ENCODE data around the gene ABCG1. TPM values are rescaled to one million over a fixed set of nuclear protein-coding genes. Genes with fewer than 3 reads are reported as not detected.
A peak's percentile ranks its signal among the peaks of the same experiment; 100 is the strongest.

The ABCG1 gene
- total and polyA plus RNA-seq, 2 donors (not counting 1 experiment from before 2014, with no cell fraction given): under 0.01 to 0.12 TPM

DNA sequence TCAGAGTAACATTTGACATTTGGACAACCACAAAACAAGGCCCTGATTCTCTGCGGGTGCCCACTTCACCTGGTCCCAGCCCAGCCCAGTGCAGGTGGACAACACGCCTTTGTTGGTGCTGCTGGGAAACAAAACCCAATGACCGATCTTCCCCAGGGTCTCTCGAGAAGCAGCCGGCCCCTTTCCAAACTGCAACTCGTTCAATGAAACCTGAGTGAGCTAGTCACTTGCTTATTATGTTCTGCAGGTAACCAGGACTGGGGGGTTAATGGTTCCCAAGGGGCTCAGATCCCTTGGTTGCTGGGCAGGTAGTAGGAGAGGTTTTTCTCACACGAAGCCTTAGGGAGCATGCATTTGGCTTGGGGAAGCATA, 42.9 kb downstream of the ABCG1 start:
- no peak overlapping the region for H3K4me2 ChIP-seq (ENCODE audit: extremely low read depth, insufficient read depth, low read length)
- no peak overlapping the region for H3K27ac ChIP-seq (ENCODE audit: insufficient read depth, low read length)
- no peak for DNase-seq (ENCODE audit: low read depth in 2 of 2)
- no peak overlapping the region for H3K9ac ChIP-seq (ENCODE audit: insufficient read depth, low read length)
- H3K9me3 ChIP-seq (ENCODE audit: control insufficient read depth, insufficient read depth, low read depth, low read length): no peaks in the 10 kb centered on the region
- no peak overlapping the region for H2AFZ ChIP-seq (ENCODE audit: low read length)
- H3K79me2 ChIP-seq (ENCODE audit: control insufficient read depth, insufficient read depth, low read length): no peaks in the 10 kb centered on the region
- no peaks in the 10 kb centered on the region for H3K36me3 ChIP-seq (ENCODE audit: control insufficient read depth, insufficient read depth, low read length)
- no peak for TF ChIP-seq EZH2 (IDR thresholded peaks at IDR 0.05; ENCODE audit: low read length, missing control alignments)
- TF ChIP-seq, protein P1, sequence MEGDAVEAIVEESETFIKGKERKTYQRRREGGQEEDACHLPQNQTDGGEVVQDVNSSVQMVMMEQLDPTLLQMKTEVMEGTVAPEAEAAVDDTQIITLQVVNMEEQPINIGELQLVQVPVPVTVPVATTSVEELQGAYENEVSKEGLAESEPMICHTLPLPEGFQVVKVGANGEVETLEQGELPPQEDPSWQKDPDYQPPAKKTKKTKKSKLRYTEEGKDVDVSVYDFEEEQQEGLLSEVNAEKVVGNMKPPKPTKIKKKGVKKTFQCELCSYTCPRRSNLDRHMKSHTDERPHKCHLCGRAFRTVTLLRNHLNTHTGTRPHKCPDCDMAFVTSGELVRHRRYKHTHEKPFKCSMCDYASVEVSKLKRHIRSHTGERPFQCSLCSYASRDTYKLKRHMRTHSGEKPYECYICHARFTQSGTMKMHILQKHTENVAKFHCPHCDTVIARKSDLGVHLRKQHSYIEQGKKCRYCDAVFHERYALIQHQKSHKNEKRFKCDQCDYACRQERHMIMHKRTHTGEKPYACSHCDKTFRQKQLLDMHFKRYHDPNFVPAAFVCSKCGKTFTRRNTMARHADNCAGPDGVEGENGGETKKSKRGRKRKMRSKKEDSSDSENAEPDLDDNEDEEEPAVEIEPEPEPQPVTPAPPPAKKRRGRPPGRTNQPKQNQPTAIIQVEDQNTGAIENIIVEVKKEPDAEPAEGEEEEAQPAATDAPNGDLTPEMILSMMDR (conservative IDR thresholded peaks at IDR 0.05 in 1 of 2, IDR thresholded peaks at IDR 0.05 in 1 of 2; ENCODE audit: low read depth in 1 of 2, low read length in 2 of 2): no peak
- H3K27me3 ChIP-seq (ENCODE audit: control insufficient read depth, insufficient read depth, low read length): peaks cover 3% of the 10 kb centered on the region
- no peak overlapping the region for H3K4me3 ChIP-seq (replicated peaks in 1 of 4; ENCODE audit: control extremely low read depth in 1 of 4, insufficient read depth in 1 of 4, low read depth in 3 of 4, low read length in 4 of 4)
- no peaks in the 10 kb centered on the region for H4K20me1 ChIP-seq (ENCODE audit: control insufficient read depth, extremely low read depth, insufficient read depth, low read length)
- H3K4me1 ChIP-seq (ENCODE audit: control insufficient read depth, extremely low read depth, insufficient read depth, low read length): no peaks in the 10 kb centered on the region

DNA sequence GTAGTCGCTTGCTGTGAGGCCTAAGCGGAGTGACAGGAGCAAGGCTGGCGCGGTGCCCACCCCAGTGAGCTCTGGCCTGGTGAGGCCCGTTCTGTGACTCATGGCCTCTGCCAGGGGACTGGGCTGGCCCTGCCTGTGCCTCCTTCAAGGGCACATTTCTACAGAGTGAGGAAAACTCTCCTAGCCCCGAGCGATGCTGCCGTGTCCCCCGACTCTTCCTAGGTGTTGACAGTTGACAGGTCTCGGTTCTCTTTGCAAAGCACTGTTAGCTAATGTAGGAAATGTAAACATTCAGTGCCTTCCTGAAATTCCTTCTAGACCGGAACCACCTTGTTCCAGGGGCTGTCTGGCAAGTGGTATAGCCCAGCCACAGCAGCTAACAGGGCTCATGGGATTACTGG, 43.9 kb downstream of the ABCG1 start:
- H3K79me2 ChIP-seq (ENCODE audit: control insufficient read depth, insufficient read depth, low read length): no peaks in the 10 kb centered on the region
- H3K4me3 ChIP-seq (replicated peaks in 1 of 4; ENCODE audit: control extremely low read depth in 1 of 4, insufficient read depth in 1 of 4, low read depth in 3 of 4, low read length in 4 of 4): no peak overlapping the region
- H3K36me3 ChIP-seq (ENCODE audit: control insufficient read depth, insufficient read depth, low read length): no peaks in the 10 kb centered on the region
- TF ChIP-seq, protein P1 (conservative IDR thresholded peaks at IDR 0.05 in 1 of 2, IDR thresholded peaks at IDR 0.05 in 1 of 2; ENCODE audit: low read depth in 1 of 2, low read length in 2 of 2): no peak
- no peak for TF ChIP-seq EZH2 (IDR thresholded peaks at IDR 0.05; ENCODE audit: low read length, missing control alignments)
- H3K27ac ChIP-seq (ENCODE audit: insufficient read depth, low read length): no peak overlapping the region
- peak in 1 of 2 donors; percentile 41 for DNase-seq (ENCODE audit: low read depth in 2 of 2)
- no peaks in the 10 kb centered on the region for H3K9me3 ChIP-seq (ENCODE audit: control insufficient read depth, insufficient read depth, low read depth, low read length)
- H4K20me1 ChIP-seq (ENCODE audit: control insufficient read depth, extremely low read depth, insufficient read depth, low read length): no peaks in the 10 kb centered on the region
- no peak overlapping the region for H2AFZ ChIP-seq (ENCODE audit: low read length)
- H3K4me2 ChIP-seq (ENCODE audit: extremely low read depth, insufficient read depth, low read length): no peak overlapping the region
- H3K27me3 ChIP-seq (ENCODE audit: control insufficient read depth, insufficient read depth, low read length): peaks cover 3% of the 10 kb centered on the region
- H3K9ac ChIP-seq (ENCODE audit: insufficient read depth, low read length): no peak overlapping the region
- no peaks in the 10 kb centered on the region for H3K4me1 ChIP-seq (ENCODE audit: control insufficient read depth, extremely low read depth, insufficient read depth, low read length)

DNA sequence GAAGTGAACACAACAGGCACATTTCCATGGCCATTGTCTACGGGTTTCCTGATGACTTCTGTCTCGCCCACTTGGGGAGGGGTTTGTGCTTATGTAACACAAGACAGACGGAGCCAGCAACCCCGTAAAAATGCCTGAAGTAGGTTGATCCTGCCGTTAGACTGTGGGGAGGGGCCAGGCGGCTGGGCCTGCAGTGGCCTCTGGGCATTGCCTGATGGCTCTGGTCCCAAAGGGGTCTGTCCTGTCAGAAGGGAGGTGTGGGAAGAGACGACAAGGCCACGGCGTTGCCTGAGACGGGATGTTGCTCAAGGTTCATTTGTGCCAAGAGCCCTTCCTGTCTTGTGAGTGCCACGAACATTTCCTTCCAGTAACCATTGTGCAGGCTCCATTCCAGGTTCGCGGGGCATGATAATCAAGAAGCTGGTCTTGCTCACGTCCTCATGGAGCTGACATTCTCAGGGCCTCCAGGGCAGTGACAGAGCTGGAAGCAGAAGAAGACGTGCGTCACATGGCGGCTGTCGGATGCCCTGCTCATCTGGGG, 44.7 kb downstream of the ABCG1 start:
- peaks cover 3% of the 10 kb centered on the region for H3K27me3 ChIP-seq (ENCODE audit: control insufficient read depth, insufficient read depth, low read length)
- H3K9me3 ChIP-seq (ENCODE audit: control insufficient read depth, insufficient read depth, low read depth, low read length): no peaks in the 10 kb centered on the region
- H3K36me3 ChIP-seq (ENCODE audit: control insufficient read depth, insufficient read depth, low read length): no peaks in the 10 kb centered on the region
- H3K9ac ChIP-seq (ENCODE audit: insufficient read depth, low read length): no peak overlapping the region
- H3K27ac ChIP-seq (ENCODE audit: insufficient read depth, low read length): no peak overlapping the region
- H3K4me1 ChIP-seq (ENCODE audit: control insufficient read depth, extremely low read depth, insufficient read depth, low read length): no peaks in the 10 kb centered on the region
- no peak overlapping the region for H2AFZ ChIP-seq (ENCODE audit: low read length)
- H3K4me3 ChIP-seq (replicated peaks in 1 of 4; ENCODE audit: control extremely low read depth in 1 of 4, insufficient read depth in 1 of 4, low read depth in 3 of 4, low read length in 4 of 4): no peak overlapping the region
- H4K20me1 ChIP-seq (ENCODE audit: control insufficient read depth, extremely low read depth, insufficient read depth, low read length): no peaks in the 10 kb centered on the region
- H3K4me2 ChIP-seq (ENCODE audit: extremely low read depth, insufficient read depth, low read length): no peak overlapping the region
- DNase-seq (ENCODE audit: low read depth in 2 of 2): peak in 1 of 2 donors; percentile 42
- no peak for TF ChIP-seq EZH2 (IDR thresholded peaks at IDR 0.05; ENCODE audit: low read length, missing control alignments)
- TF ChIP-seq, protein P1 (conservative IDR thresholded peaks at IDR 0.05 in 1 of 2, IDR thresholded peaks at IDR 0.05 in 1 of 2; ENCODE audit: low read depth in 1 of 2, low read length in 2 of 2): no peak
- no peaks in the 10 kb centered on the region for H3K79me2 ChIP-seq (ENCODE audit: control insufficient read depth, insufficient read depth, low read length)
